Jurkat, Clone E6-1 (cell line): ENCODE results near the gene IL13RA2.

Experiments used
- DNase-seq: peaks from one replicate; pipeline ENCODE4 v3.0.0-alpha.2; 2011; ENCODE audit warnings: low read depth, low spot score
- H3K4me3 ChIP-seq: 2 replicates; pipeline ENCODE4 v1.5.1; 2011; ENCODE audit warnings: mild to moderate bottlenecking, low read length, control low read depth, moderate library complexity

IL13RA2 gene

GRCh38 chrX:115013705-115014104 lies 3.7 kb downstream of the IL13RA2 start:
- no peak overlapping the region for H3K4me3 ChIP-seq
- DNase-seq: no peak

GRCh38 chrX:115011428-115011827 lies 6.0 kb downstream of the IL13RA2 start:
- no peak for DNase-seq
- H3K4me3 ChIP-seq: no peak overlapping the region

GRCh38 chrX:114999906-115000305 lies 17.5 kb downstream of the IL13RA2 start:
- no peak for DNase-seq
- H3K4me3 ChIP-seq: no peak overlapping the region

GRCh38 chrX:114997779-114998178 lies 19.6 kb downstream of the IL13RA2 start:
- no peak for DNase-seq
- H3K4me3 ChIP-seq: no peak overlapping the region

GRCh38 chrX:114985967-114986592 lies 31.3 kb downstream of the IL13RA2 start:
- DNase-seq: no peak
- no peak overlapping the region for H3K4me3 ChIP-seq

- DNase-seq: no peak
- H3K4me3 ChIP-seq: no peak overlapping the region
These were observed 41.1 kb downstream of the IL13RA2 start for GRCh38 chrX:114976292-114976691.

- DNase-seq: no peak
- H3K4me3 ChIP-seq: no peak overlapping the region
These were observed 44.4 kb downstream of the IL13RA2 start for GRCh38 chrX:114973013-114973412.

GRCh38 chrX:114970806-114971205 lies 46.6 kb downstream of the IL13RA2 start:
- no peak for DNase-seq
- no peak overlapping the region for H3K4me3 ChIP-seq

- no peak overlapping the region for H3K4me3 ChIP-seq
- DNase-seq: no peak
These were observed 53.0 kb downstream of the IL13RA2 start for GRCh38 chrX:114964374-114964773.

- DNase-seq: no peak
These were observed 55.2 kb downstream of the IL13RA2 start for GRCh38 chrX:114962209-114962608.

GRCh38 chrX:114959729-114960128 lies 57.7 kb downstream of the IL13RA2 start:
- H3K4me3 ChIP-seq: no peak overlapping the region
- DNase-seq: peak; percentile 1

More at GRCh38 chrX:114962209-114962608, 55.2 kb downstream of the IL13RA2 start:
- H3K4me3 ChIP-seq: no peak overlapping the region
